ENCODE data around the gene PDE1A. TPM values are rescaled to one million over a fixed set of nuclear protein-coding genes. Genes with fewer than 3 reads are reported as not detected.

PDE1A gene
- total and polyA plus RNA-seq, 2 of the 13 experiments (the other 11 are each of a cell fraction or from before 2014, with no cell fraction given): not detected

DNA sequence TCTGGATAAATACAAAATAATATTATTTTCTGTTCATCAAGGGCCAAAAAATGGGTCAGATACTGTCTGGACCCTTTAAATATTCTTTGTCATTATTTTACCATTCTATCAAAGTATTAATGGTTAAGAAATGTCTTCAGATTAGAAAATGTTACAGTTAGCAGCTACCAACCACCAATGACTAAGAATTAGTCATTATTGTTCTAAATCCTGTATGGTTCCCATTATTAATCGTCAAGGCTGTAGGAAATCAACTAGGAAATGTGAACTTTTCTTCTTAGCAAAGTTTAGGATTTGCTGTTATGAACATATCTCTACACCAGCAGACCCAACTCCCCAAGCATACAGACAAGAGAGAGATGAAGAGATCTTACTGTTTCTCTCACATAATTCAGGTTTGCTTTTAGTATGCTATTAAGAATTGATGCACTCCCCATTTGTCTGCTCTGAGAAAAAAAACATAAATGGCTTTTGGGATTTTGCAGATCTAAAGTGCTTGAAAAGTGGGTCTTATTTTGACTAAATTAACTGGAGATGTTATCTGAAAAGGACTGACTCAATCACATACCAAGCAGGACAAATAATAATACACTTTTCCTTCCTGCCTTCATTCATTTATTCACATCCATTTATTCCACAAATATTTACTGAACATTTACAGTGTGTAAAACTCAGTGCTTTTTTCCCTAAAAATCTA, 293.5 kb downstream of the PDE1A start:
- Histone ChIP-seq H4K20me1 (ENCODE audit: insufficient read depth, low read length) (no peaks in the 10 kb centered on the region), H3K79me2 (ENCODE audit: insufficient read depth, low read length) (no peaks in the 10 kb centered on the region), H2AFZ (ENCODE audit: low read length) (no peak overlapping the region), H3K9ac (ENCODE audit: insufficient read depth, low read depth, low read length) (no peak overlapping the region), H3K9me3 (ENCODE audit: low read length) (no peaks in the 10 kb centered on the region), H3K27ac (ENCODE audit: extremely low read length, insufficient read depth, low read length) (no peak overlapping the region), H3K4me3 (replicated peaks in 1 of 3; ENCODE audit: insufficient read depth in 1 of 3, low read depth in 2 of 3, low read length in 3 of 3) (no peak overlapping the region), H3K4me1 (ENCODE audit: insufficient read depth, low read length) (no peaks in the 10 kb centered on the region), H3K36me3 (replicated peaks in 1 of 2; ENCODE audit: control insufficient read depth in 1 of 2, insufficient read depth in 2 of 2, low read length in 2 of 2) (no peaks in the 10 kb centered on the region), H3K4me2 (ENCODE audit: low read depth, low read length) (no peak overlapping the region), H3K27me3 (ENCODE audit: control insufficient read depth in 1 of 2, insufficient read depth in 2 of 2, low read length in 2 of 2) (no peaks in the 10 kb centered on the region)
- BruUV-seq (replicated peaks): no TSS peak
- in situ Hi-C loops (cut with HindIII; ENCODE audit: extremely low pct_ligation_motif_present, low pct_unique_long_range_greater_than_20kb) (no loop called here), intact Hi-C loops (cut with micrococcal nuclease; ENCODE audit: unreplicated experiment) (no loop called here)
- TF ChIP-seq, protein P1, sequence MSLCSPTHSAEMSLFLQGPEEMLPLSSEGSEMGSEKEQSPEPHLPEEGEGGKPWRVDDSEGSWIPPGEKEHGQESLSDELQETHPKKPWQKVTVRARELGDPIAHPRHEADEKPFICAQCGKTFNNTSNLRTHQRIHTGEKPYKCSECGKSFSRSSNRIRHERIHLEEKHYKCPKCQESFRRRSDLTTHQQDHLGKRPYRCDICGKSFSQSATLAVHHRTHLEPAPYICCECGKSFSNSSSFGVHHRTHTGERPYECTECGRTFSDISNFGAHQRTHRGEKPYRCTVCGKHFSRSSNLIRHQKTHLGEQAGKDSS (CRISPR knock-in tag; IDR thresholded peaks at IDR 0.05; ENCODE audit: borderline replicate concordance, low read depth): no peak
- no peak for TF ChIP-seq ASH2L (IDR thresholded peaks at IDR 0.05; ENCODE audit: insufficient read length, low read depth, low read length)
- TF ChIP-seq ZNF292 (CRISPR knock-in tag; IDR thresholded peaks at IDR 0.05; ENCODE audit: borderline replicate concordance, low read depth): no peak
- ATAC-seq (no peak), FAIRE-seq (no peak), DNase-seq (ENCODE audit: low spot score) (no peak)
- CTCF ChIA-PET (ENCODE audit: low intra/inter-chr PET ratio, low total read pairs): no interaction called here
- 0% methylated on average over 1 of the region's 1 CpG for WGBS (ENCODE audit: low lambda C conversion rate)
- POLR2A ChIA-PET: no interaction called here

DNA sequence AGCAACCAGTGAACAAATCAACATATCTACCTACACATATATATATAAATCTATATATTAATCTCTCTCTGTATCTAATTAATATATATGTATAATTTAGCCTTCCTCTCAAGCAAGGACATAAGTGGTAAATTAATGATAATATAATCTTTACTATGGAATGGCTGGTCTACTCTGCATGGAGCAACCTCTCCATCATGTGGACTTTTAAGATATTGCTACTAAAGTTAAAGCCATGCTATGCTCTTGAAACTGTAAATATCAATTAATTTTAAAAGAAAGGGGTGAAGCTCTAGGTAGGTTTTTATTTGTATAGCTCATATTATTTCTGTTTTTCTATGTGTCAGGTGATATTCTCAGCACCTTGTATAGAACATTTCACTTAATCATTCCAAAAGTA, 294.2 kb downstream of the PDE1A start:
- no peak overlapping the region for H3K27ac ChIP-seq (ENCODE audit: extremely low read length, insufficient read depth, low read length)
- no peaks in the 10 kb centered on the region for H3K79me2 ChIP-seq (ENCODE audit: insufficient read depth, low read length)
- in situ Hi-C loops (cut with HindIII; ENCODE audit: extremely low pct_ligation_motif_present, low pct_unique_long_range_greater_than_20kb): no loop called here
- H3K4me2 ChIP-seq (ENCODE audit: low read depth, low read length): no peak overlapping the region
- TF ChIP-seq STAG1 (CRISPR knock-in tag; IDR thresholded peaks at IDR 0.05) (peak; percentile 25; the same call in 1 of the 2 replicates), ETV5 (CRISPR knock-in tag; IDR thresholded peaks at IDR 0.05; ENCODE audit: borderline replicate concordance) (no peak)
- intact Hi-C loops (cut with micrococcal nuclease; ENCODE audit: unreplicated experiment): no loop called here
- no peaks in the 10 kb centered on the region for H3K27me3 ChIP-seq (ENCODE audit: control insufficient read depth in 1 of 2, insufficient read depth in 2 of 2, low read length in 2 of 2)
- H3K36me3 ChIP-seq (replicated peaks in 1 of 2; ENCODE audit: control insufficient read depth in 1 of 2, insufficient read depth in 2 of 2, low read length in 2 of 2): no peaks in the 10 kb centered on the region
- H3K4me1 ChIP-seq (ENCODE audit: insufficient read depth, low read length): no peaks in the 10 kb centered on the region
- no peak overlapping the region for H3K4me3 ChIP-seq (replicated peaks in 1 of 3; ENCODE audit: insufficient read depth in 1 of 3, low read depth in 2 of 3, low read length in 3 of 3)
- H3K9me3 ChIP-seq (ENCODE audit: low read length): no peaks in the 10 kb centered on the region
- ChIA-PET POLR2A (no interaction called here), CTCF (ENCODE audit: low intra/inter-chr PET ratio, low total read pairs) (no interaction called here)
- H4K20me1 ChIP-seq (ENCODE audit: insufficient read depth, low read length): no peaks in the 10 kb centered on the region
- H2AFZ ChIP-seq (ENCODE audit: low read length): no peak overlapping the region
- BruUV-seq (replicated peaks): no TSS peak
- no peak overlapping the region for H3K9ac ChIP-seq (ENCODE audit: insufficient read depth, low read depth, low read length)
- no peak for FAIRE-seq
- no peak for ATAC-seq
- no peak for DNase-seq (ENCODE audit: low spot score)

Measured in HepG2 (cell line).